PC-3 (cell line): ENCODE results near the gene FGFRL1.

ENCODE experiments used
- CTCF ChIP-seq: fragments of 300-600 bp; sonication (generic); conservative IDR thresholded peaks from 2 replicates; pipeline ENCODE4 v1.5.1; 2017; ENCODE audit warnings: antibody characterized with exemption, low read depth, mild to moderate bottlenecking, low read length
- EZH2 ChIP-seq: fragments of 300-600 bp; sonication (generic); IDR thresholded peaks from one replicate; pipeline ENCODE4 v1.6.1; 2017; ENCODE audit warnings: antibody characterized with exemption, mild to moderate bottlenecking, low read length; ENCODE audit not compliant: unreplicated experiment

GRCh38 chr4:1023075-1023640, 11.7 kb downstream of the FGFRL1 start:
- TF ChIP-seq EZH2 (no peak), CTCF (no peak)
